SK-N-SH (cell line): ENCODE results near the gene THAP3. TPM values are rescaled to one million over a fixed set of nuclear protein-coding genes. Genes with fewer than 3 reads are reported as not detected.

Experiments
- CTCF ChIA-PET: fragments of 300-600, 350-600 bp; formaldehyde crosslinking; extraction: SDS; loops from one replicate; lab custom pipeline; 2021; lab: Yijun Ruan, JAX
- POLR2A ChIA-PET: fragments of 350-600 bp; sonication (Branson Sonifier 250); formaldehyde crosslinking; extraction: SDS; loops from one replicate; lab custom pipeline; 2020; ENCODE audit warnings: antibody characterized with exemption, inconsistent platforms; lab: Yijun Ruan, JAX
- DNase-seq: peaks from one replicate; pipeline ENCODE4 v3.0.0; 2012
- H2AFZ ChIP-seq: fragments of 200-600 bp; sonication (generic); 2 replicates; pipeline ENCODE4 v1.8.1; 2016; ENCODE audit warnings: antibody characterized with exemption, mild to moderate bottlenecking, low read depth
- H3F3A ChIP-seq: fragments of 200-600 bp; sonication (generic); replicated peaks from 2 replicates; pipeline ENCODE3; 2016; ENCODE audit warnings: antibody characterized with exemption, mild to moderate bottlenecking; ENCODE audit not compliant: insufficient read depth
- H3K27ac ChIP-seq, 2 experiments: fragments of 200-500 bp in 1 of 2; fragments of 200-600 bp in 1 of 2; sonication (Bioruptor generic) in 1 of 2; sonication (generic), shearing (Covaris generic) in 1 of 2; 2 replicates each; pipeline versions ENCODE4 v1.5.1 to v1.6.1; 2014 to 2016; ENCODE audit warnings: low read depth in 2 of 2, inconsistent platforms in 1 of 2, low read length in 1 of 2, mild to moderate bottlenecking in 1 of 2, mixed read lengths in 1 of 2
- H3K27me3 ChIP-seq: fragments of 200-600 bp; sonication (generic), shearing (Covaris generic); 2 replicates; pipeline ENCODE4 v1.6.1; 2016; ENCODE audit warnings: mixed run types; ENCODE audit not compliant: insufficient read depth
- H3K36me3 ChIP-seq, 2 experiments: fragments of 200-500 bp in 1 of 2; fragments of 200-600 bp in 1 of 2; sonication (Bioruptor generic) in 1 of 2; sonication (generic) in 1 of 2; replicated peaks in 1 of 2; 2 replicates each; pipeline versions ENCODE3 to v1.5.1; 2014 to 2016; ENCODE audit warnings: low read length in 1 of 2, mild to moderate bottlenecking in 1 of 2; ENCODE audit not compliant: insufficient read depth in 2 of 2, control insufficient read depth in 1 of 2
- H3K4me1 ChIP-seq, 2 experiments: fragments of 200-500 bp in 1 of 2; fragments of 200-600 bp in 1 of 2; sonication (Bioruptor generic) in 1 of 2; sonication (generic), shearing (Covaris generic) in 1 of 2; 2 replicates each; pipeline versions ENCODE4 v1.5.1 to v1.6.1; 2014 to 2016; ENCODE audit warnings: low read depth in 1 of 2, low read length in 1 of 2, mixed run types in 1 of 2; ENCODE audit not compliant: insufficient read depth in 2 of 2, control insufficient read depth in 1 of 2
- H3K4me2 ChIP-seq: fragments of 200-600 bp; sonication (generic), shearing (Covaris generic); 2 replicates; pipeline ENCODE4 v1.6.1; 2017; ENCODE audit warnings: mixed run types
- H3K4me3 ChIP-seq, 2 experiments: fragments of 200-500 bp in 1 of 2; fragments of 200-600 bp in 1 of 2; sonication (Bioruptor generic) in 1 of 2; sonication (generic), shearing (Covaris generic) in 1 of 2; 2 replicates each; pipeline versions ENCODE4 v1.5.1 to v1.8.1; 2014 to 2016; ENCODE audit warnings: low read depth in 2 of 2, inconsistent platforms in 1 of 2, low read length in 1 of 2, mild to moderate bottlenecking in 1 of 2, mixed read lengths in 1 of 2, moderate library complexity in 1 of 2
- H3K79me2 ChIP-seq: fragments of 200-600 bp; sonication (generic); 2 replicates; pipeline ENCODE4 v1.8.1; 2017; ENCODE audit warnings: mild to moderate bottlenecking; ENCODE audit not compliant: insufficient read depth
- H3K9ac ChIP-seq: fragments of 200-600 bp; sonication (generic); 2 replicates; pipeline ENCODE4 v1.6.1; 2017; ENCODE audit warnings: mixed run types
- H3K9me2 ChIP-seq: fragments of 200-600 bp; sonication (generic); 2 replicates; pipeline ENCODE4 v1.6.1; 2017; ENCODE audit warnings: mixed run types
- H3K9me3 ChIP-seq: fragments of 200-600 bp; sonication (generic); 2 replicates; pipeline ENCODE4 v1.6.1; 2017; ENCODE audit warnings: mixed run types, mild to moderate bottlenecking, moderate library complexity
- H4K20me1 ChIP-seq: fragments of 200-600 bp; sonication (generic); 2 replicates; pipeline ENCODE4 v1.6.1; 2017; ENCODE audit warnings: mild to moderate bottlenecking, mixed run types; ENCODE audit not compliant: insufficient read depth
- CTCF ChIP-seq: fragments of 200-600 bp; sonication (generic); IDR thresholded peaks from 2 replicates; pipeline ENCODE4 v1.6.1; 2017; ENCODE audit warnings: antibody characterized with exemption, mild to moderate bottlenecking, moderate library complexity
- ELF1 ChIP-seq: IDR thresholded peaks from 2 replicates; pipeline ENCODE4 v1.4.0; 2012
- FOSL2 ChIP-seq: IDR thresholded peaks from 2 replicates; pipeline ENCODE4 v1.4.0; 2012; ENCODE audit warnings: low read depth, mild to moderate bottlenecking, moderate library complexity, borderline replicate concordance
- FOXJ3 ChIP-seq: sonication (generic); formaldehyde crosslinking; IDR thresholded peaks from 2 replicates; pipeline ENCODE4 v1.5.1; 2020; ENCODE audit warnings: mild to moderate bottlenecking, missing genetic modification reagents
- FOXM1 ChIP-seq: IDR thresholded peaks from 2 replicates; pipeline ENCODE4 v1.4.0; 2012; ENCODE audit warnings: low read depth, mild to moderate bottlenecking
- JUND ChIP-seq: IDR thresholded peaks from 2 replicates; pipeline ENCODE4 v1.4.0; 2012
- MEF2A ChIP-seq: IDR thresholded peaks from 2 replicates; pipeline ENCODE4 v1.4.0; 2012; ENCODE audit warnings: low read depth, borderline replicate concordance
- NFIC ChIP-seq: IDR thresholded peaks from 2 replicates; pipeline ENCODE4 v1.4.0; 2012; ENCODE audit warnings: borderline replicate concordance
- RAD21 ChIP-seq: IDR thresholded peaks from 2 replicates; pipeline ENCODE4 v1.6.1; 2012; ENCODE audit warnings: mild to moderate bottlenecking, low read length
- SIN3A ChIP-seq: IDR thresholded peaks from 2 replicates; pipeline ENCODE4 v1.6.1; 2012; ENCODE audit warnings: low read depth, mild to moderate bottlenecking, low read length, moderate library complexity, borderline replicate concordance
- TAF1 ChIP-seq: IDR thresholded peaks from 2 replicates; pipeline ENCODE4 v1.6.1; 2012; ENCODE audit warnings: low read depth, mild to moderate bottlenecking, low read length, moderate library complexity, borderline replicate concordance
- TEAD4 ChIP-seq: IDR thresholded peaks from 2 replicates; pipeline ENCODE4 v1.4.0; 2012; ENCODE audit warnings: mild to moderate bottlenecking, borderline replicate concordance; ENCODE audit not compliant: insufficient read depth
- YY1 ChIP-seq: IDR thresholded peaks from 2 replicates; pipeline ENCODE4 v1.4.0; 2012; ENCODE audit warnings: low read depth, mild to moderate bottlenecking
- WGBS: methylation state at CpG from one replicate; pipeline ENCODE4 v1.1.6; 2017; ENCODE audit warnings: low lambda C conversion rate; 5-methylcytosine and 5-hydroxymethylcytosine counted together
- polyA plus RNA-seq, 3 experiments: library from polyadenylated mRNA; depleted of rRNA; stranded (reverse); fragments of >200 nt; gene quantifications; 2 replicates each; pipeline ENCODE4 v1.2.3, GENCODE V29; 2012
- TF ChIP-seq, protein P1 (sequence below): IDR thresholded peaks from 2 replicates; pipeline ENCODE4 v1.4.0; 2012; ENCODE audit warnings: low read depth, borderline replicate concordance
- TF ChIP-seq, protein P2 (sequence below): fragments of 150-350 bp; IDR thresholded peaks from 2 replicates; pipeline ENCODE4 v1.6.1; 2017; ENCODE audit warnings: antibody characterized with exemption, low read length, low read depth, borderline replicate concordance
- TF ChIP-seq, protein P3 (sequence below): IDR thresholded peaks from 2 replicates; pipeline ENCODE4 v1.4.0; 2012; ENCODE audit warnings: low read depth, borderline replicate concordance
- TF ChIP-seq, protein P4 (sequence below): IDR thresholded peaks from 2 replicates; pipeline ENCODE4; 2012

The THAP3 gene
- polyA plus RNA-seq, 1 of the 3 experiments (the other 2 are of a cell fraction), result 11.1 TPM

GRCh38 chr1:6597777-6598131, 26.9 kb upstream of the THAP3 start (continued):
- TF ChIP-seq TAF1, result no peak
- TF ChIP-seq RAD21, result no peak
- no peak for TF ChIP-seq YY1
- TF ChIP-seq MEF2A, result no peak
- TF ChIP-seq FOXM1, result no peak
- no peak for TF ChIP-seq NFIC
- TF ChIP-seq, protein P1, sequence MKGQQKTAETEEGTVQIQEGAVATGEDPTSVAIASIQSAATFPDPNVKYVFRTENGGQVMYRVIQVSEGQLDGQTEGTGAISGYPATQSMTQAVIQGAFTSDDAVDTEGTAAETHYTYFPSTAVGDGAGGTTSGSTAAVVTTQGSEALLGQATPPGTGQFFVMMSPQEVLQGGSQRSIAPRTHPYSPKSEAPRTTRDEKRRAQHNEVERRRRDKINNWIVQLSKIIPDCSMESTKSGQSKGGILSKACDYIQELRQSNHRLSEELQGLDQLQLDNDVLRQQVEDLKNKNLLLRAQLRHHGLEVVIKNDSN, result no peak
- TF ChIP-seq, protein P2, sequence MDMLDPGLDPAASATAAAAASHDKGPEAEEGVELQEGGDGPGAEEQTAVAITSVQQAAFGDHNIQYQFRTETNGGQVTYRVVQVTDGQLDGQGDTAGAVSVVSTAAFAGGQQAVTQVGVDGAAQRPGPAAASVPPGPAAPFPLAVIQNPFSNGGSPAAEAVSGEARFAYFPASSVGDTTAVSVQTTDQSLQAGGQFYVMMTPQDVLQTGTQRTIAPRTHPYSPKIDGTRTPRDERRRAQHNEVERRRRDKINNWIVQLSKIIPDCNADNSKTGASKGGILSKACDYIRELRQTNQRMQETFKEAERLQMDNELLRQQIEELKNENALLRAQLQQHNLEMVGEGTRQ, result no peak

- no peak overlapping the region for H3K4me3 ChIP-seq
- H3K79me2 ChIP-seq, result peaks cover 59% of the 10 kb centered on the region
- no peak for DNase-seq
- peaks cover 4 to 22% of the 10 kb centered on the region in 2 experiments for H3K36me3 ChIP-seq
- no peak overlapping the region for H3K9ac ChIP-seq
- POLR2A ChIA-PET, result no interaction called here
- H3K4me1 ChIP-seq, result peaks cover 10 to 26% of the 10 kb centered on the region in 2 experiments; a peak in 2 of 4 replicates
- no peak overlapping the region for H2AFZ ChIP-seq
- H3K27ac ChIP-seq, result no peak overlapping the region
- peaks cover 24% of the 10 kb centered on the region; the same call in 1 of the 2 replicates for H4K20me1 ChIP-seq
- peak overlapping the region; percentile 28; the same call in 1 of the 2 replicates for H3K4me2 ChIP-seq
- peaks cover 12% of the 10 kb centered on the region for H3F3A ChIP-seq
- H3K9me2 ChIP-seq, result no peaks in the 10 kb centered on the region
- H3K9me3 ChIP-seq, result no peaks in the 10 kb centered on the region
- WGBS, result 96% methylated on average over 20 of the region's 31 CpGs
- CTCF ChIA-PET, result interaction anchor here (1.1 to 1.3 kb wide), 2 partner anchors 19 to 45 kb away, joined by 4 read pairs; partner anchors contain the start of gene NOL9
- no peaks in the 10 kb centered on the region for H3K27me3 ChIP-seq
- TF ChIP-seq ELF1, result no peak
- TF ChIP-seq CTCF, result no peak
- TF ChIP-seq NFIC, result no peak
- TF ChIP-seq SIN3A, result no peak
- TF ChIP-seq RAD21, result no peak
- TF ChIP-seq JUND, result no peak
- TF ChIP-seq MEF2A, result no peak
- TF ChIP-seq, protein P3, sequence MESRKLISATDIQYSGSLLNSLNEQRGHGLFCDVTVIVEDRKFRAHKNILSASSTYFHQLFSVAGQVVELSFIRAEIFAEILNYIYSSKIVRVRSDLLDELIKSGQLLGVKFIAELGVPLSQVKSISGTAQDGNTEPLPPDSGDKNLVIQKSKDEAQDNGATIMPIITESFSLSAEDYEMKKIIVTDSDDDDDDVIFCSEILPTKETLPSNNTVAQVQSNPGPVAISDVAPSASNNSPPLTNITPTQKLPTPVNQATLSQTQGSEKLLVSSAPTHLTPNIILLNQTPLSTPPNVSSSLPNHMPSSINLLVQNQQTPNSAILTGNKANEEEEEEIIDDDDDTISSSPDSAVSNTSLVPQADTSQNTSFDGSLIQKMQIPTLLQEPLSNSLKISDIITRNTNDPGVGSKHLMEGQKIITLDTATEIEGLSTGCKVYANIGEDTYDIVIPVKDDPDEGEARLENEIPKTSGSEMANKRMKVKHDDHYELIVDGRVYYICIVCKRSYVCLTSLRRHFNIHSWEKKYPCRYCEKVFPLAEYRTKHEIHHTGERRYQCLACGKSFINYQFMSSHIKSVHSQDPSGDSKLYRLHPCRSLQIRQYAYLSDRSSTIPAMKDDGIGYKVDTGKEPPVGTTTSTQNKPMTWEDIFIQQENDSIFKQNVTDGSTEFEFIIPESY, result no peak
- no peak for TF ChIP-seq TEAD4
- no peak for TF ChIP-seq FOXM1
- TF ChIP-seq, protein P4, sequence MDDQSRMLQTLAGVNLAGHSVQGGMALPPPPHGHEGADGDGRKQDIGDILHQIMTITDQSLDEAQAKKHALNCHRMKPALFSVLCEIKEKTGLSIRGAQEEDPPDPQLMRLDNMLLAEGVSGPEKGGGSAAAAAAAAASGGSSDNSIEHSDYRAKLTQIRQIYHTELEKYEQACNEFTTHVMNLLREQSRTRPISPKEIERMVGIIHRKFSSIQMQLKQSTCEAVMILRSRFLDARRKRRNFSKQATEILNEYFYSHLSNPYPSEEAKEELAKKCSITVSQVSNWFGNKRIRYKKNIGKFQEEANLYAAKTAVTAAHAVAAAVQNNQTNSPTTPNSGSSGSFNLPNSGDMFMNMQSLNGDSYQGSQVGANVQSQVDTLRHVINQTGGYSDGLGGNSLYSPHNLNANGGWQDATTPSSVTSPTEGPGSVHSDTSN, result no peak
- no peak for TF ChIP-seq FOSL2
- TF ChIP-seq FOXJ3 (CRISPR knock-in tag), result no peak
- TF ChIP-seq, protein P2, result no peak
- TF ChIP-seq, all 33 proteins: peak for 0
Measured at GRCh38 chr1:6599141-6599975, 25.3 kb upstream of the THAP3 start.
